Measurements from ENCODE around the gene DCAF4.
A peak's percentile ranks its signal among the peaks of the same experiment; 100 is the strongest.

DCAF4 gene

GRCh38 chr14:72883961-72884360 lies 42.3 kb upstream of the DCAF4 start:
- no peak overlapping the region for H3K4me3 ChIP-seq (replicated peaks; ENCODE audit: low read depth, low read length)
- DNase-seq (ENCODE audit: extremely low read depth, insufficient read length), result peak; percentile 41
- no peaks in the 10 kb centered on the region for H3K27me3 ChIP-seq (replicated peaks; ENCODE audit: control insufficient read depth, insufficient read depth, low read length)
- H3K36me3 ChIP-seq (ENCODE audit: control insufficient read depth, insufficient read depth, low read length), result 0 out of 2 replicates have a peak, but pooled peaks cover 1% of the 10 kb centered on the region
- no peak for TF ChIP-seq CTCF (IDR thresholded peaks at IDR 0.05; ENCODE audit: insufficient read depth, low read length, poor library complexity, severe bottlenecking)

- H3K27me3 ChIP-seq (replicated peaks; ENCODE audit: control insufficient read depth, insufficient read depth, low read length), result no peaks in the 10 kb centered on the region
- 0 out of 2 replicates have a peak, but pooled peaks cover 1% of the 10 kb centered on the region for H3K36me3 ChIP-seq (ENCODE audit: control insufficient read depth, insufficient read depth, low read length)
- no peak overlapping the region for H3K4me3 ChIP-seq (replicated peaks; ENCODE audit: low read depth, low read length)
- TF ChIP-seq CTCF (IDR thresholded peaks at IDR 0.05; ENCODE audit: insufficient read depth, low read length, poor library complexity, severe bottlenecking), result no peak
- DNase-seq (ENCODE audit: extremely low read depth, insufficient read length), result no peak
Measured at GRCh38 chr14:72884386-72884785, 41.9 kb upstream of the DCAF4 start.

GRCh38 chr14:72887514-72887913 lies 38.8 kb upstream of the DCAF4 start:
- no peak for TF ChIP-seq CTCF (IDR thresholded peaks at IDR 0.05; ENCODE audit: insufficient read depth, low read length, poor library complexity, severe bottlenecking)

GRCh38 chr14:72888192-72888591 lies 38.1 kb upstream of the DCAF4 start:
- Histone ChIP-seq H3K4me3 (replicated peaks; ENCODE audit: low read depth, low read length) (no peak overlapping the region), H3K36me3 (ENCODE audit: control insufficient read depth, insufficient read depth, low read length) (no peaks in the 10 kb centered on the region), H3K27me3 (replicated peaks; ENCODE audit: control insufficient read depth, insufficient read depth, low read length) (no peaks in the 10 kb centered on the region)
- TF ChIP-seq CTCF (IDR thresholded peaks at IDR 0.05; ENCODE audit: insufficient read depth, low read length, poor library complexity, severe bottlenecking), result no peak
- DNase-seq (ENCODE audit: extremely low read depth, insufficient read length), result no peak

More at GRCh38 chr14:72887514-72887913, 38.8 kb upstream of the DCAF4 start:
- Histone ChIP-seq H3K27me3 (replicated peaks; ENCODE audit: control insufficient read depth, insufficient read depth, low read length) (no peaks in the 10 kb centered on the region), H3K36me3 (ENCODE audit: control insufficient read depth, insufficient read depth, low read length) (0 out of 2 replicates have a peak, but pooled peaks cover 1% of the 10 kb centered on the region), H3K4me3 (replicated peaks; ENCODE audit: low read depth, low read length) (no peak overlapping the region)
- DNase-seq (ENCODE audit: extremely low read depth, insufficient read length), result no peak

GRCh38 chr14:72888636-72889201 lies 37.5 kb upstream of the DCAF4 start:
- DNase-seq (ENCODE audit: extremely low read depth, insufficient read length), result no peak
- Histone ChIP-seq H3K36me3 (ENCODE audit: control insufficient read depth, insufficient read depth, low read length) (no peaks in the 10 kb centered on the region), H3K27me3 (replicated peaks; ENCODE audit: control insufficient read depth, insufficient read depth, low read length) (no peaks in the 10 kb centered on the region), H3K4me3 (replicated peaks; ENCODE audit: low read depth, low read length) (no peak overlapping the region)
- no peak for TF ChIP-seq CTCF (IDR thresholded peaks at IDR 0.05; ENCODE audit: insufficient read depth, low read length, poor library complexity, severe bottlenecking)

GRCh38 chr14:72889366-72889765 lies 36.9 kb upstream of the DCAF4 start:
- Histone ChIP-seq H3K27me3 (replicated peaks; ENCODE audit: control insufficient read depth, insufficient read depth, low read length) (no peaks in the 10 kb centered on the region), H3K4me3 (replicated peaks; ENCODE audit: low read depth, low read length) (no peak overlapping the region)
- no peak for TF ChIP-seq CTCF (IDR thresholded peaks at IDR 0.05; ENCODE audit: insufficient read depth, low read length, poor library complexity, severe bottlenecking)

More at GRCh38 chr14:72889366-72889765, 36.9 kb upstream of the DCAF4 start:
- H3K36me3 ChIP-seq (ENCODE audit: control insufficient read depth, insufficient read depth, low read length), result no peaks in the 10 kb centered on the region
- DNase-seq (ENCODE audit: extremely low read depth, insufficient read length), result no peak

Data from GM06990 (cell line).